ENCODE results near the gene MTSS2. TPM values are rescaled to one million over a fixed set of nuclear protein-coding genes. Genes with fewer than 3 reads are reported as not detected.

Gene MTSS2
- total RNA-seq, 1 experiment from 2014 or later = 18.7 TPM

DNA sequence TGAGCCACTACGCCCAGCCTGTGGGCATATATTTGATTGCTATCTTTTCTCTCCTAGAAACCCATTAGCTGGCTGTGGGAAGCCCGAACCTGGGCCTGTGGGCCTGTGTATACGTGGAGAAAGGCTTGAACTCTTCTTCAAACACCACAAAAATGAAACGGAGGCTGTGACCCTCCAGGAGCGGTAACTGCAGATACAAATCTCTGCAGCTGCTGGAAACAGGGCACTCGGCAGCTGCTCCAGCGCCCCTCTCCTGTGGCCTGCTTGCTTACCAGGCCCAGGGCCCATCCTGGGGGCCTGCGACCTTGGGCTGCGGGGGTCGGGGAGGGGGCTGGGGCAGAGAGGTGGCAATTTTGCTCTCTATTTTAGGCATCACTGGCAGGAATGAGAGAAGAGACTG is 28.0 kb upstream of the MTSS2 start:
- ChIA-PET POLR2A (ENCODE audit: unreplicated experiment) (no interaction called here), CTCF (no interaction called here)
- intact Hi-C loops (cut with micrococcal nuclease) = loop anchor here (2.0 kb wide), 1 partner anchor 57 kb away; no protein-coding TSS in a partner anchor
- H3K4me1 ChIP-seq (ENCODE audit: insufficient read depth, low read length) = peaks cover 26% of the 10 kb centered on the region
- no peaks in the 10 kb centered on the region for H3K9me3 ChIP-seq (ENCODE audit: low read length)
- no peaks in the 10 kb centered on the region for H3K27me3 ChIP-seq (ENCODE audit: low read length)
- H3K9me2 ChIP-seq (replicated peaks; ENCODE audit: low read length) = no peaks in the 10 kb centered on the region
- H3K79me2 ChIP-seq (ENCODE audit: low read length) = no peaks in the 10 kb centered on the region
- no peak overlapping the region for H3K27ac ChIP-seq (ENCODE audit: low read length)
- H2AFZ ChIP-seq (ENCODE audit: low read length) = no peak overlapping the region
- no peaks in the 10 kb centered on the region for H3K36me3 ChIP-seq (ENCODE audit: low read depth, low read length)
- no peak overlapping the region for H3K9ac ChIP-seq (ENCODE audit: low read length)
- no peaks in the 10 kb centered on the region for H4K20me1 ChIP-seq (ENCODE audit: low read length)
- H3F3A ChIP-seq (ENCODE audit: low read length, unreplicated experiment) = no peaks in the 10 kb centered on the region
- TF ChIP-seq, protein P1, sequence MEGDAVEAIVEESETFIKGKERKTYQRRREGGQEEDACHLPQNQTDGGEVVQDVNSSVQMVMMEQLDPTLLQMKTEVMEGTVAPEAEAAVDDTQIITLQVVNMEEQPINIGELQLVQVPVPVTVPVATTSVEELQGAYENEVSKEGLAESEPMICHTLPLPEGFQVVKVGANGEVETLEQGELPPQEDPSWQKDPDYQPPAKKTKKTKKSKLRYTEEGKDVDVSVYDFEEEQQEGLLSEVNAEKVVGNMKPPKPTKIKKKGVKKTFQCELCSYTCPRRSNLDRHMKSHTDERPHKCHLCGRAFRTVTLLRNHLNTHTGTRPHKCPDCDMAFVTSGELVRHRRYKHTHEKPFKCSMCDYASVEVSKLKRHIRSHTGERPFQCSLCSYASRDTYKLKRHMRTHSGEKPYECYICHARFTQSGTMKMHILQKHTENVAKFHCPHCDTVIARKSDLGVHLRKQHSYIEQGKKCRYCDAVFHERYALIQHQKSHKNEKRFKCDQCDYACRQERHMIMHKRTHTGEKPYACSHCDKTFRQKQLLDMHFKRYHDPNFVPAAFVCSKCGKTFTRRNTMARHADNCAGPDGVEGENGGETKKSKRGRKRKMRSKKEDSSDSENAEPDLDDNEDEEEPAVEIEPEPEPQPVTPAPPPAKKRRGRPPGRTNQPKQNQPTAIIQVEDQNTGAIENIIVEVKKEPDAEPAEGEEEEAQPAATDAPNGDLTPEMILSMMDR (conservative IDR thresholded peaks at IDR 0.05; ENCODE audit: low read depth, low read length) = no peak
- TF ChIP-seq EZH2 (IDR thresholded peaks at IDR 0.05; ENCODE audit: low read length, unreplicated experiment) = no peak
- no peak for TF ChIP-seq EZH2phosphoT487 (IDR thresholded peaks at IDR 0.05; ENCODE audit: borderline replicate concordance, low read length)
- no peak for ATAC-seq
- BruUV-seq (replicated peaks) = no TSS peak
- no peak for DNase-seq
- no peak overlapping the region for H3K4me2 ChIP-seq (ENCODE audit: low read length)
- H3K4me3 ChIP-seq (ENCODE audit: low read length) = no peak overlapping the region

DNA sequence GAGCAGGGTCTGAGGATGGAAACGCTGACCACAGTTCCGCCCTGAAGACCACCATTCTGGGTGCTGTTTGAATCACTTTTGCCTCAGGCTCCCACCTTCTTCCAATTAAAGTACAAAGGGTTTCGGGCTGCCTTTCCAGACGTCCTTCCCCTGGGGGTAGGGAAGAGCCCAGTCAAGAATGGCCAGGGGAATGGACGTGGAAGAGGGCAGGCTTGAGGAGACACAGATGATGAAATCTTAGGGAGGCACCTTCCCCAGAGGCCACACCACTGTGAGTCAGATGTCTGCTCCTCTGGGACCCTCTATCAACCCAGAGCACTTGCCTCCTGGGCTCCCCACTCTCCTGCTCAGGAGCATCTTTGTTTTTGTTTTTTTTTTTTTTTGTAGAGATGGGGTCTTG is 27.5 kb upstream of the MTSS2 start:
- no peaks in the 10 kb centered on the region for H3K9me2 ChIP-seq (replicated peaks; ENCODE audit: low read length)
- TF ChIP-seq EZH2phosphoT487 (IDR thresholded peaks at IDR 0.05; ENCODE audit: borderline replicate concordance, low read length) (no peak), EZH2 (IDR thresholded peaks at IDR 0.05; ENCODE audit: low read length, unreplicated experiment) (no peak)
- TF ChIP-seq, protein P1 (conservative IDR thresholded peaks at IDR 0.05; ENCODE audit: low read depth, low read length) = no peak
- intact Hi-C loops (cut with micrococcal nuclease) = no loop called here
- H4K20me1 ChIP-seq (ENCODE audit: low read length) = no peaks in the 10 kb centered on the region
- no peak overlapping the region for H3K27ac ChIP-seq (ENCODE audit: low read length)
- ChIA-PET POLR2A (ENCODE audit: unreplicated experiment) (no interaction called here), CTCF (no interaction called here)
- H3K4me2 ChIP-seq (ENCODE audit: low read length) = no peak overlapping the region
- no peaks in the 10 kb centered on the region for H3K9me3 ChIP-seq (ENCODE audit: low read length)
- H3K4me3 ChIP-seq (ENCODE audit: low read length) = no peak overlapping the region
- H2AFZ ChIP-seq (ENCODE audit: low read length) = no peak overlapping the region
- no TSS peak for BruUV-seq (replicated peaks)
- no peak for ATAC-seq
- no peaks in the 10 kb centered on the region for H3K79me2 ChIP-seq (ENCODE audit: low read length)
- H3K4me1 ChIP-seq (ENCODE audit: insufficient read depth, low read length) = peaks cover 26% of the 10 kb centered on the region
- no peak overlapping the region for H3K9ac ChIP-seq (ENCODE audit: low read length)
- no peaks in the 10 kb centered on the region for H3F3A ChIP-seq (ENCODE audit: low read length, unreplicated experiment)
- no peaks in the 10 kb centered on the region for H3K27me3 ChIP-seq (ENCODE audit: low read length)
- no peak for DNase-seq
- H3K36me3 ChIP-seq (ENCODE audit: low read depth, low read length) = no peaks in the 10 kb centered on the region

DNA sequence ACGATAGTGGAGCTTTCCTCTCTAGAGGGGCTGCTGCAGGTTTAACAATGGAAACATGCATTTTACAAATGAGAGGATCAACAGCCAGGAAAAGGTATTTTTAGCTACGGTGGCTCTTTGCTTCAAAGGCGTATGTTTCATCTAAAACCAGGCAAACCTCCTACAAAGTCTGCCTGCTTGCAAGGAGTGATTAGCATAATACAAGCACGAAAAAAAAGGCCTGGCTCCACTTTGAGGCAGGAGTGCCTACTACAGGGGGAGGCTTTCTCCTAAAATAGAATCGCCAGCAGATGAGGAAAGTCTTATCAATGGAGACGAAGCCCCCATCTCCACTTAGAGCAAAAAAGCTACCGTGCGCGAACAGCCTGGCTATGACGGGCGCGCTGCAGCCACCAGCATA is 27.1 kb upstream of the MTSS2 start:
- ChIA-PET CTCF (no interaction called here), POLR2A (ENCODE audit: unreplicated experiment) (no interaction called here)
- Histone ChIP-seq H3K36me3 (ENCODE audit: low read depth, low read length) (no peaks in the 10 kb centered on the region), H3K9ac (ENCODE audit: low read length) (no peak overlapping the region), H3K27ac (ENCODE audit: low read length) (no peak overlapping the region), H3K27me3 (ENCODE audit: low read length) (no peaks in the 10 kb centered on the region), H3K9me2 (replicated peaks; ENCODE audit: low read length) (no peaks in the 10 kb centered on the region), H3K9me3 (ENCODE audit: low read length) (no peaks in the 10 kb centered on the region), H4K20me1 (ENCODE audit: low read length) (no peaks in the 10 kb centered on the region), H2AFZ (ENCODE audit: low read length) (no peak overlapping the region), H3F3A (ENCODE audit: low read length, unreplicated experiment) (no peaks in the 10 kb centered on the region), H3K4me1 (ENCODE audit: insufficient read depth, low read length) (peaks cover 26% of the 10 kb centered on the region), H3K4me3 (ENCODE audit: low read length) (no peak overlapping the region), H3K79me2 (ENCODE audit: low read length) (no peaks in the 10 kb centered on the region), H3K4me2 (ENCODE audit: low read length) (no peak overlapping the region)
- intact Hi-C loops (cut with micrococcal nuclease) = no loop called here
- DNase-seq (no peak), ATAC-seq (no peak)
- TF ChIP-seq EZH2phosphoT487 (IDR thresholded peaks at IDR 0.05; ENCODE audit: borderline replicate concordance, low read length) = no peak
- TF ChIP-seq, protein P1 (conservative IDR thresholded peaks at IDR 0.05; ENCODE audit: low read depth, low read length) = no peak
- TF ChIP-seq EZH2 (IDR thresholded peaks at IDR 0.05; ENCODE audit: low read length, unreplicated experiment) = no peak
- no TSS peak for BruUV-seq (replicated peaks)
